Activated CD8-positive, alpha-beta memory T cell treated with anti-CD3 and anti-CD28 coated beads for 24 hours (primary cell): Measurements from ENCODE around the gene ZNF224.
A peak's percentile ranks its signal among the peaks of the same experiment; 100 is the strongest.
"Not testable (repeated sequence)": the region's sequence is repeated elsewhere in the genome, so short reads cannot be mapped to it uniquely, and the experiment has no call there.

ENCODE experiments used
- DNase-seq: peaks from one replicate; pipeline ENCODE4 v3.0.0-alpha.2; 2020

Gene ZNF224

GRCh38 chr19:44093931-44094765 is at the start of gene ZNF224:
Gene ZNF224, plus strand, starts transcription at chr19:44094361. Its CDS starts 3,513 bp downstream, at chr19:44097874.
- DNase-seq: peak; percentile 89

DNA sequence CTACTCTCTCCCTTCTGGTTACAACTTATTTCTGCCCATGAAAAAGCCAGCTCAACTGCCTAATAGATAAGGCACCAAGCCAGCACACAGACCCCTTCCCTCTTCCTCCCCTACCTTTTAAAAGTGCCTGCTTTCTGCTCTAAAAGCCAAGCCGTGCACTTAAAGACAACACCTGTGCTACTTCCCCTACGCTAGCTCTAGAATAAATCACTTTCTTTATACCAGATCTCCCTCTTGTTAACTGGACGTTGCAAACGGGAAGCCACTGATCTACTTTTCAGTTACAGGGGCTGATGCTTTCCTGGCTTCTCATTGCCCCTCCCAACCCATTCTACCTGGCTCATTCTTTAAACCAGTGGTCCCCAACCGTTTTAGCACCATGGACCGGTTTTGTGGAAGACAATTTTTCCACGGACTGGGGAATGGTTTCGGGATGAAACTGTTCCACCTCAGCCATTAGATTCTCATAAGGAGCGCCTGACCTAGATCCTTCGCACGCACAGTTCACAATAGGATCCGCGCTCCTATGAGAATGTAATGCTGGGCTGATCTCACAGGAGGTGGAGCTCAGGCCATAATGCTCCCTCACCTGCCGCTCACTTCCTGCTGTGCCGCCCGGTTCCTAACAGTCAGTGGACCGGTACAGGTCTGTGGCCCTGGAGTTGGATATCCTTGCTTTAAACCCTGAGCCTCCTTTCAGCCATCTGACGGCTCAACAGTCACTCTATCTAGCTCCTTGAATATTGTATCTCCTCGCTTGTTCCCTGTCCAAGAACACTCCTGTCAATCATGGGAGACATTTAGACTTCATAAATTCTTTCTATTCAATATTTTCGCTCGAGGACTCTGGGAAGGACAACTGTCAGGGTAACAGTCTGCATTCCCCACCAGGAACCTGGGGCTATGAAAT is 43.2 kb upstream of the ZNF224 start:
- DNase-seq: no peak

- DNase-seq: peak; percentile 87
Observed at GRCh38 chr19:44051650-44052402, 42.3 kb upstream of the ZNF224 start, which contains the start of gene ZNF223. Gene ZNF223, plus strand, starts transcription at chr19:44052036. Its CDS starts 3,141 bp downstream, at chr19:44055177.

- DNase-seq: no peak
Observed at GRCh38 chr19:44055870-44056269, 38.3 kb upstream of the ZNF224 start.

DNA sequence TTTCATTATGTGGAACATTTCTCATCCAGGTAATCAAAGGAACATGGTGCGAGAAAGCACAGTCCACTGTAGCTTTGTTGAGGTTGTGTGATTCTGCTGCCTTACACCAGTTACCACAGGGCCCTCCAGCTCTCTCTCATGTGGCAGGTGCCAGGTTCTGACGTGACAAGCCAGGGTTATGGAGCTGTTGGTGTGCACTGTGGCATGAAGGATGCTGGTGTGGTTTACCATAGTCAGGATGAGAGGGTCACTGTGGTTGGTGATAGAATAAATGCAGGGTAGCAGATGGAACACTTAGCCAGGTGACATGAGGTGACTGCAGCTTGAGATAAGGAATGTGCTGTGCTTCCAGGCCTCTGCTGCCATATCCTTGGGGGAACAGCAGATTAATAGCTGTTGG is 34.9 kb upstream of the ZNF224 start:
- no peak for DNase-seq

- DNase-seq: no peak
Observed at GRCh38 chr19:44061038-44061437, 33.1 kb upstream of the ZNF224 start.

DNA sequence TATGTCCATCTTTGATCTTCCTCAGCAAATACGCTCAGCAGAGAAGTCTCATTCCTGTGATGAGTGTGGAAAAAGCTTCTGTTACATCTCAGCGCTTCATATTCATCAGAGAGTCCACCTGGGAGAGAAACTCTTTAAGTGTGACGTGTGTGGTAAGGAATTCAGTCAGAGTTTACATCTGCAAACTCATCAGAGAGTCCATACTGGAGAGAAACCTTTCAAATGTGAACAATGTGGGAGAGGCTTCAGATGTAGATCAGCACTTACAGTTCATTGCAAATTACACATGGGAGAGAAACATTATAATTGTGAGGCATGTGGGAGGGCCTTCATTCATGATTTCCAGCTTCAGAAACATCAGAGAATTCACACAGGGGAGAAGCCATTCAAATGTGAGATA is 27.9 kb upstream of the ZNF224 start:
- DNase-seq: no peak

DNA sequence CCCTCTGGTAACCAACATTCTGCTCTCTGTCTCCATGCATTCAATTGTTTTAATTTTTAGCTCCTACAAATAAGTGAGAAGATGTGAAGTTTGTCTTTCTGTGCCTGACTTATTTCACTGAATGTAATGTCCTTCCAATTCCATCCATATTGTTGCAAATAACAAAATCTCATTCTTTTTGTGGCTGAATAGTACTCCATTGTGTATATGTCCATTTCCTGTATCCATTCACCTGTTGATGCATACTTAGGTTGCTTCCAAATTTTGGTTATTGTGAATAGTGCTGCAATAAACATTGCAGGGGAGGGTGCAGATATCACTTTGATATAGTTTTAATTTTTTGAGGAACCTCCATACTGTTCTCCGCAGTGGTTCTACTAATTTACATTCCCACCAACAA is 24.7 kb upstream of the ZNF224 start:
- no peak for DNase-seq

GRCh38 chr19:44071824-44072542 is 22.2 kb upstream of the ZNF224 start, which contains the start of gene ZNF284:
Gene ZNF284, plus strand, starts transcription at chr19:44072159. Its CDS starts 4,231 bp downstream, at chr19:44076390.
- DNase-seq: peak; percentile 90

- peak; percentile 59 for DNase-seq
Observed at GRCh38 chr19:44072543-44073401, 21.4 kb upstream of the ZNF224 start.

DNA sequence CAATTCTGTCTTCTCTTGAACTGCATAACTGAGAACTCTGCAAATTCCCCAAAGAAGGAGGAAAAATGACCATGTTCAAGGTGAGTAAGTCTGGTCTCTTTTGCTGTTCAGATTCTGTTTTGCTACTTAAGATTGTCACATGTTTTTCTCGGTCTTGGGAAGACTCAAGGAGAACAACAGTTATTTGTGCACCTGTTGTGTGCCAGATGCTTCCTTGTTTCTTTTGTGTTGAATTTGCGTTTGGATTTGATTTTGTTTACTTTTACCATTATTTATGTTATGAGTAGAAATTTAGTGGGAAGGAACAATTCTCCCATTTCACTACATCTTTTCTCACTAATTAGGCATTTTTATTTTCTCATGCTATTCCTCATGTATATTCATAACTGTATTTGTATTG is 17.8 kb upstream of the ZNF224 start:
- no peak for DNase-seq

- no peak for DNase-seq
Observed at GRCh38 chr19:44092108-44092507, 2.1 kb upstream of the ZNF224 start.

- no peak for DNase-seq
Observed at GRCh38 chr19:44107751-44108150, 13.6 kb downstream of the ZNF224 start.

DNA sequence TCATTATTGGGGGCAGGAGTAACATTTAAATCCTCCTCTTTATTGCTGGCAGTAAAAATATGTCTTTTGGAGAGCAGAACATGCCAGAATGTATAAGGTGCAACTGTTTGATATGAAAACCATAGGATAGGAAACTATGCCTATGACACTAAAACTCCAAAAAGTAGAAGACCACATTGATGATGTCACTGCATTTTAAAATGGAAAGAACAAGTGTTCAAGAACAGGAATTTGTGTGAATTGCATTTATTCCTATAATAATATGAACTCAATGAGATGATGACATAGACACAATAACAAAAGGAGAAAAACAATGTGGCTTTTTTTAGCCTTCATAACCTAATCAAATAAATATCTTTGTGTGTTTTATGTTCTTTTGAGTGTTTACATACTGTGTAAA is 15.3 kb downstream of the ZNF224 start:
- DNase-seq: no peak

- no peak for DNase-seq
Observed at GRCh38 chr19:44111910-44112463, 17.8 kb downstream of the ZNF224 start.

DNA sequence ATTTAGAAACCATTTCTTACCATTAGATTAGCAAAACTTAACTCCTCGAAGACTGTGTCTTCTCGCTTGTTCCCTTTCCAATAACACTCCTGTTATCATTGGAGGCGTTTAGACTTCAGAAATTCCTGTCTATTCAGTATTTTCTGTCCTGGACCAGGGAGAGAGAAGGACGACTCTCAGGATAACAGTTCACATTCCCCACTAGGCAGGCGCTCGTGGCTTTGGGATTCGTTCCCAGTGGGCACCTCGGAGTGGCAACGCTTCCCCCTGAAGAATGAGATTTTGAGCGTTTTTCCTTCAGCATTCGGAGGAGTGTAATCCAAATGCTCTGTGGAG is 18.6 kb downstream of the ZNF224 start:
- no peak for DNase-seq

DNA sequence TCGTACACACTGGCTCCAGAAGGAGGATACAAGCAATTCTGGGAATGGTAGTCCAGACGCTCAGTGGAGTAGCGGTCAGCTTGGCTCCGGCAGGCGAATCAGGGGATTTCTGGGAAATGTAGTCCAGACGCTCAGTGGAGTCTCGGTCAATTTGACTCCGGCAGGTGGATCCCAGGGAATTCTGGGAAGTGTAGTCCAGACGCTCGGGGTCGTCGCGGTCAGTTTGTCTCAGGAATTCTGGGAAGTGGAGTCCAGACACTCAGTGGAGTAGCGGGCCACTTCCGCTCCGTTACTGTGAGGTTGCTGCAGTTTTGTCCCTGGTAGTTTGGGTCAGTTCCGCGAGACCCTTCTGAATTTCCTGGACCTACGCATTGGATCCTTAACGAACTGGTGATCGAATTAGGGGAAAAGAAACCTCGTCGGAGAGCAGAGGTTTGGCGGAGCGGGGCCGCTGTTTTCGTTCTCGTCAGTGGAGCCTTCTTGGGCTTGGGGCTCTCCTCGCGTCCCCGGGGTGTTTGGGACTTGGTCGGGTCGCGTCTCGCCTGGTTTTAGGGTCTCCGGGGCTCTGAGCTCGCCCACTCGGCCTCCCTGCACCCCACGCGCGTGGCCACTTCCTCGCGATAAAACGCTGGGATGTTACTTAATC is 19.1 kb downstream of the ZNF224 start, which contains the start of gene ZNF225:
Gene ZNF225, plus strand, starts transcription at position 262 of the 646 bp plus-strand sequence. CDS start 2,429 bp downstream, outside the sequence.
- DNase-seq: peak; percentile 88

DNA sequence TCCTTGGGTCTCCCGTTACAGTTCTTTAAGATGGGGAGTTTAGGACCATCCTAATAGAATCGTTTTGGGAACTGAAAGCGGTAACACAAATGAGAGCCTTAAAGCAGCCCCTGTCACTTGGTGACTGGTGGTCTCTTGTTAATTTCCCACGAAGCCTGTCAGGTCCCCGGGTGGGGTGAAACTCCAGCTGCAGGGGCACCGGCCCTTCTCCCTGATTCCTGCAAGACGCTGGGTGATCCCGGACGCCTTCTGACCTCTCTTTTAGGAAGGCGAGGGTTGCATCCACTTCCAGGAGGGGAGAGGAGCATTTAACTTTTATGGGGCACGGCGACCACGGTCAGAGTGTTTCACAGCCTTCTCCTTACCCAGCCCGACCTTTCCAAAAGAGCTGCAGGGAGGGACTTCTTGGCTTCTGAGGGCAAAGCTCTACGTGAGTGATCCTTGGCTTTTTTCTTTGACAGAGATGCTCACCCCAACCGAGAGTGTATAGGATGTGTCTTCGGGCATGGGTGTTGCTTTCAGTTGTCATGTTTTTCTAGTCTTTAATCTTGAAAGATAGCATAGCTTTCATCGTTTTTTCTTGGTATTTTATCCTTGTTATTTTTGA is 19.7 kb downstream of the ZNF224 start:
- peak; percentile 60 for DNase-seq

DNA sequence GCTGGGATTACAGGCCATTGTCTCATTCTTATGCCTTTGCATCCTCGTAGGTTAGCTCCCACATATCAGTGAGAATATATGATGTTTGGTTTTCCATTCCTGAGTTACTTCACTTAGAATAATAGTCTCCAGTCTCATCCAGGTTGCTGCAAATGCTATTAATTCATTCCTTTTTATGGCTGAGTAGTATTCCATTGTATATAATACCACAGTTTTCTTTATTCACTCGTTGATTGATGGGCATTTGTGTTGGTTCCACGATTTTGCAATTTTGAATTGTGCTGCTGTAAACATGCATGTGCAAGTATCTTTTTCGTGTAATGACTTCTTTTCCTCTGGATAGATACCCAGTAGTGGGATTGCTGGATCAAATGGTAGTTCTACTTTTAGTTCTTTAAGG is 27.0 kb downstream of the ZNF224 start:
- DNase-seq: not testable (repeated sequence)

GRCh38 chr19:44131955-44132354 is 37.8 kb downstream of the ZNF224 start:
- DNase-seq: no peak
